ENCODE data around the gene TNPO3. TPM values are rescaled to one million over a fixed set of nuclear protein-coding genes. Genes with fewer than 3 reads are reported as not detected.

Gene TNPO3
- total and polyA plus RNA-seq, 2 of the 4 experiments (the other 2 are of a cell fraction) = 24.2 to 77.2 TPM

DNA sequence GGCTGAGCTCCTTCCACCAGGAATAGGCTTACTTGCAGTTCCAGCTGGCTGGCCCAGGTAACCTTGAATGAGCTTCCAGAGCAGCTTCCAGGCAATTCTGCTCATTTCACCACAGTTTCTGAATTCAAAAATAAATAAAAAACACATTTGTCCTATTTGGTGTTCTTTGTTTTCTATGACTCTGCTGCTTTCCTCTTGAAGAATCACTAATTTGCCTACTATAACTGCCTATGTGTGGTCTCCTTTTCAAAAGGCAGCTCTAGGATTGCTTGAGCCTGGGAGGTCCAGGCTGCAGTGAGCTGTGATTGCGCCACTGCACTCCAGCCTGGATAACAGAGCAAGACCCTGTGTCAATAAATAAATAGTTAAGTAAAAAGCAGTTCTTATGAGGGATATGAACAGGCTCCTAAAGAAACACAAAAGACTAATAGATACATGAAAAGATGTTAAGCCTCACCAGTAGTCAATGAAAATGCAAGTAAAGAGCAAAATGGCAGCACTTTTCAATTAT, 19.5 kb upstream of the TNPO3 start:
- ChIA-PET CTCF (no interaction called here), POLR2A (ENCODE audit: unreplicated experiment) (no interaction called here)
- H2BK5ac ChIP-seq (ENCODE audit: low read depth, low read length, poor library complexity, severe bottlenecking) = no peak overlapping the region
- H4K91ac ChIP-seq (ENCODE audit: insufficient read depth, low read depth, low read length) = no peak overlapping the region
- H3K9ac ChIP-seq (ENCODE audit: low read depth, low read length) = no peak overlapping the region
- no peaks in the 10 kb centered on the region for H3K9me1 ChIP-seq (ENCODE audit: insufficient read depth, low read length)
- no peak overlapping the region for H3K4ac ChIP-seq (ENCODE audit: low read depth, low read length)
- no peaks in the 10 kb centered on the region for H3K9me3 ChIP-seq (ENCODE audit: control insufficient read depth, insufficient read depth, low read length)
- dilution Hi-C loops (cut with HindIII; ENCODE audit: low sequenced_read_pairs, unreplicated experiment) = no loop called here
- no peak overlapping the region for H2BK15ac ChIP-seq (ENCODE audit: low read depth, low read length)
- no peak overlapping the region for H4K8ac ChIP-seq (ENCODE audit: low read depth in 2 of 2, low read length in 2 of 2)
- H2BK120ac ChIP-seq (ENCODE audit: low read depth, low read length) = no peak overlapping the region
- H2AK5ac ChIP-seq (ENCODE audit: low read depth, low read length) = no peak overlapping the region
- peaks cover 25% of the 10 kb centered on the region for H3K27me3 ChIP-seq (ENCODE audit: control insufficient read depth, insufficient read depth, low read length)
- H3K4me3 ChIP-seq (ENCODE audit: insufficient read depth, low read depth, low read length) = no peak overlapping the region
- H3K14ac ChIP-seq (replicated peaks; ENCODE audit: low read depth, low read length) = no peak overlapping the region
- peak overlapping the region; percentile 12 for H2AFZ ChIP-seq (replicated peaks; ENCODE audit: low read length, poor library complexity)
- no peaks in the 10 kb centered on the region for H3K79me1 ChIP-seq (ENCODE audit: low read depth in 1 of 2, low read length in 2 of 2)
- TF ChIP-seq RAD21 (IDR thresholded peaks at IDR 0.05; ENCODE audit: low read length) = no peak
- peak; percentile 38; the same call in 1 of the 2 replicates for TF ChIP-seq CEBPB (IDR thresholded peaks at IDR 0.05; ENCODE audit: low read depth, low read length)
- TF ChIP-seq RCOR1 (IDR thresholded peaks at IDR 0.05; ENCODE audit: insufficient replicate concordance, low read length) = no peak
- no TSS peak for BruUV-seq (replicated peaks)
- H3K36me3 ChIP-seq (ENCODE audit: control insufficient read depth, insufficient read depth, low read length) = no peaks in the 10 kb centered on the region
- H3K4me2 ChIP-seq (ENCODE audit: low read depth, low read length) = no peak overlapping the region
- DNase-seq (no peak), ATAC-seq (ENCODE audit: low read depth) (no peak)
- H2BK20ac ChIP-seq (ENCODE audit: low read depth, low read length) = no peak overlapping the region
- no peak overlapping the region for H3K27ac ChIP-seq (ENCODE audit: insufficient read depth, low read length)
- H3K18ac ChIP-seq (ENCODE audit: low read depth, low read length) = no peak overlapping the region
- no peaks in the 10 kb centered on the region for H4K20me1 ChIP-seq (ENCODE audit: insufficient read depth, low read length)
- no CpG with 5 or more reads among the region's 1 CpG for WGBS, 2 experiments (ENCODE audit: extremely low coverage in 2 of 2, insufficient read length in 1 of 2)
- H3K4me1 ChIP-seq (ENCODE audit: control insufficient read depth, insufficient read depth, low read length) = no peaks in the 10 kb centered on the region
- in situ Hi-C loops (cut with MboI; ENCODE audit: low sequenced_read_pairs) = no loop called here
- no peak overlapping the region for H4K5ac ChIP-seq (ENCODE audit: low read depth, low read length)
- intact Hi-C loops (cut with micrococcal nuclease) = no loop called here
- H3K23ac ChIP-seq (ENCODE audit: low read depth, low read length) = no peak overlapping the region
- H2AK9ac ChIP-seq (replicated peaks; ENCODE audit: low read depth, low read length, poor library complexity) = no peak overlapping the region
- no peak overlapping the region for H3K56ac ChIP-seq (ENCODE audit: extremely low read depth, insufficient read depth, low read length)
